A673 (cell line): ENCODE data around the gene MALL.
"Not testable (repeated sequence)": the region's sequence is repeated elsewhere in the genome, so short reads cannot be mapped to it uniquely, and the experiment has no call there.

ENCODE experiments used
- CTCF ChIP-seq: fragments of 300-800, 200-600 bp; sonication (generic); conservative IDR thresholded peaks from 2 replicates; pipeline ENCODE4 v1.5.1; 2017; ENCODE audit warnings: low read depth, mild to moderate bottlenecking, antibody characterized with exemption, low read length, moderate library complexity, mixed read lengths
- EZH2 ChIP-seq: fragments of 200-600 bp; sonication (generic); IDR thresholded peaks from 2 replicates; pipeline ENCODE4 v1.6.1; 2017; ENCODE audit warnings: borderline replicate concordance, low read depth, mild to moderate bottlenecking, mixed read lengths, antibody characterized with exemption, low read length; ENCODE audit not compliant: poor library complexity, severe bottlenecking

GRCh38 chr2:110059694-110060358, 55.8 kb downstream of the MALL start:
- TF ChIP-seq CTCF, EZH2: not testable (repeated sequence)
